ENCODE data around the gene CYP2C9. TPM values are rescaled to one million over a fixed set of nuclear protein-coding genes. Genes with fewer than 3 reads are reported as not detected.

Gene CYP2C9
- total RNA-seq, 1 experiment from 2014 or later = not detected

DNA sequence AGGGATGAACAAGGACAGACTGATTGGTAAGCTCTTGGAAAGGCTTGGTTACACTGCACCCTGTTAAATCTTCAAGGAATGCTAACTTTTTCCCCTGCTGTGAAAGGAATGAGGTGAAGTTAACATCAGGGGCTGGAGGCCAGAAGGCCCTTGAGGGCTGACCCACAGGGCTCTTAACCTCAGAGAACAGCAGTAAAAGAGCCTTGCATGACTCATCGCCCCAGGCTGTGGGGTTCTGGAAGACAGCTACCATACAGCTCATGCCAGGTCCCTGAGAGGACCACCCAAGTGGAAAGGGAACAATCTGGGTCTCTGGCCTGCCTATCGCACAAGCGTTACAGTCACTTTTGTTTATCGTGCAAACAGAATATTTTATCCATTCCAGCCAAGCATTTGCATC lies 54.4 kb downstream of the CYP2C9 start:
- H3K27me3 ChIP-seq (ENCODE audit: insufficient read depth, low read depth) = no peaks in the 10 kb centered on the region
- no peaks in the 10 kb centered on the region for H3K36me3 ChIP-seq (ENCODE audit: low read depth)
- peaks cover 12% of the 10 kb centered on the region for H3K9me3 ChIP-seq (ENCODE audit: insufficient read depth, low read depth)
- no peak overlapping the region for H3K27ac ChIP-seq
- H3K4me1 ChIP-seq (replicated peaks; ENCODE audit: insufficient read depth) = no peaks in the 10 kb centered on the region
- intact Hi-C loops (cut with micrococcal nuclease; ENCODE audit: unreplicated experiment) = no loop called here
- no TSS peak for BruUV-seq (replicated peaks)
- ChIA-PET CTCF (no interaction called here), POLR2A (ENCODE audit: unreplicated experiment) (no interaction called here)
- no peaks in the 10 kb centered on the region for H3F3A ChIP-seq (ENCODE audit: insufficient read depth, low read depth)
- H2AFZ ChIP-seq = no peak overlapping the region
- no peak overlapping the region for H3K4me2 ChIP-seq
- no peak for DNase-seq
- no peaks in the 10 kb centered on the region for H3K9me2 ChIP-seq (ENCODE audit: insufficient read depth)
- H3K79me2 ChIP-seq (ENCODE audit: low read depth) = no peaks in the 10 kb centered on the region
- no peak for TF ChIP-seq EZH2 (IDR thresholded peaks at IDR 0.05; ENCODE audit: low read depth)
- TF ChIP-seq, protein P1, sequence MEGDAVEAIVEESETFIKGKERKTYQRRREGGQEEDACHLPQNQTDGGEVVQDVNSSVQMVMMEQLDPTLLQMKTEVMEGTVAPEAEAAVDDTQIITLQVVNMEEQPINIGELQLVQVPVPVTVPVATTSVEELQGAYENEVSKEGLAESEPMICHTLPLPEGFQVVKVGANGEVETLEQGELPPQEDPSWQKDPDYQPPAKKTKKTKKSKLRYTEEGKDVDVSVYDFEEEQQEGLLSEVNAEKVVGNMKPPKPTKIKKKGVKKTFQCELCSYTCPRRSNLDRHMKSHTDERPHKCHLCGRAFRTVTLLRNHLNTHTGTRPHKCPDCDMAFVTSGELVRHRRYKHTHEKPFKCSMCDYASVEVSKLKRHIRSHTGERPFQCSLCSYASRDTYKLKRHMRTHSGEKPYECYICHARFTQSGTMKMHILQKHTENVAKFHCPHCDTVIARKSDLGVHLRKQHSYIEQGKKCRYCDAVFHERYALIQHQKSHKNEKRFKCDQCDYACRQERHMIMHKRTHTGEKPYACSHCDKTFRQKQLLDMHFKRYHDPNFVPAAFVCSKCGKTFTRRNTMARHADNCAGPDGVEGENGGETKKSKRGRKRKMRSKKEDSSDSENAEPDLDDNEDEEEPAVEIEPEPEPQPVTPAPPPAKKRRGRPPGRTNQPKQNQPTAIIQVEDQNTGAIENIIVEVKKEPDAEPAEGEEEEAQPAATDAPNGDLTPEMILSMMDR (conservative IDR thresholded peaks at IDR 0.05) = no peak
- no peak overlapping the region for H3K4me3 ChIP-seq
- no peaks in the 10 kb centered on the region for H4K20me1 ChIP-seq (ENCODE audit: insufficient read depth)

DNA sequence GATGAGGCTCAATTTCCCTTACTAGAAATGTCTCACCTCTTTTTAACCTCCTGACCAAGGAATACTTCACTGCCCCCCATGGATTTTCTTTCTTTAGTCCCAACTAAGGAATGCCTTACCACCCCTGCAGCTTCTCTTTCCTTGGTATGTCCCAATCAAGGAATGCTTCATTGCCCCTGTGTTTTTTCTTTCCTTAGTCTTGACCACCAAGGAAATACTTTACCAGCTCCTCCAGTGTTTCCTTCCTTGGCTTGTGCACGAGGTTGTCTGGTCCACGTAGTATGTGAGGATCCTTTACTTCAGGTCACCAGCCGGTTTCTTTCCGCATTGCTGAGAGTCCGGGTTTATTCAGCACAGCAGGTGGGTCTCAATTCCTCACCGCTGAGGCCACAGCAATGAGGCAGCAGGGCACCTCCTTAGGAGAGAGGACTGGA lies 59.3 kb downstream of the CYP2C9 start:
- no peaks in the 10 kb centered on the region for H3K4me1 ChIP-seq (replicated peaks; ENCODE audit: insufficient read depth)
- no peak overlapping the region for H3K4me2 ChIP-seq
- no TSS peak for BruUV-seq (replicated peaks)
- no peak overlapping the region for H2AFZ ChIP-seq
- TF ChIP-seq, protein P1 (conservative IDR thresholded peaks at IDR 0.05) = no peak
- no peak for TF ChIP-seq EZH2 (IDR thresholded peaks at IDR 0.05; ENCODE audit: low read depth)
- no peaks in the 10 kb centered on the region for H3K9me2 ChIP-seq (ENCODE audit: insufficient read depth)
- intact Hi-C loops (cut with micrococcal nuclease; ENCODE audit: unreplicated experiment) = no loop called here
- no peaks in the 10 kb centered on the region for H3K36me3 ChIP-seq (ENCODE audit: low read depth)
- POLR2A ChIA-PET (ENCODE audit: unreplicated experiment) = no interaction called here
- no peaks in the 10 kb centered on the region for H3K79me2 ChIP-seq (ENCODE audit: low read depth)
- no peaks in the 10 kb centered on the region for H3K9me3 ChIP-seq (ENCODE audit: insufficient read depth, low read depth)
- no peaks in the 10 kb centered on the region for H3K27me3 ChIP-seq (ENCODE audit: insufficient read depth, low read depth)
- DNase-seq = no peak
- H3K4me3 ChIP-seq = no peak overlapping the region
- CTCF ChIA-PET = no interaction called here
- H3K27ac ChIP-seq = no peak overlapping the region
- no peaks in the 10 kb centered on the region for H3F3A ChIP-seq (ENCODE audit: insufficient read depth, low read depth)
- no peaks in the 10 kb centered on the region for H4K20me1 ChIP-seq (ENCODE audit: insufficient read depth)

DNA sequence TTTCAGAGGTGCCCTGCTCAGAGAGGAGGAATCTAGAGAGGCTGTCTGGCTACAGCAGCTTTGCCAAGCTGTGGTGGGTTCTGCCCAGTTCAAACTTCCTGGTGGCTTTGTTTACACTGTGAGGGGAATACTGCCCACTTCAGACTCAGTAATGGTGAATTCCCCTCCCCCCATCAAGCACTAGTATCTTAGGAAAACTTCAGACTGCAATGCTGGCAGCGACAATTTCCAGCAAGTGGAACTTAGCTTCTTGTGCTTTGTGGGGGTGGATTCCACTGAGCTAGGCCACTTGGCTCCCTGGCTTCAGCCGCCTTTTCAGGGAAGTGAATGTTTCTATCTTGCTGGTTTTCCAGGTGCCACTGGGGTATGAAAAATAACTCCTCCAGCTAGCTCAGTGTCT lies 88.0 kb downstream of the CYP2C9 start:
- Histone ChIP-seq H3K9me2 (ENCODE audit: insufficient read depth) (no peaks in the 10 kb centered on the region), H3K36me3 (ENCODE audit: low read depth) (no peaks in the 10 kb centered on the region), H3K27ac (no peak overlapping the region), H4K20me1 (ENCODE audit: insufficient read depth) (no peaks in the 10 kb centered on the region), H3K27me3 (ENCODE audit: insufficient read depth, low read depth) (no peaks in the 10 kb centered on the region), H3K79me2 (ENCODE audit: low read depth) (no peaks in the 10 kb centered on the region), H3K4me1 (replicated peaks; ENCODE audit: insufficient read depth) (no peaks in the 10 kb centered on the region), H3K4me2 (no peak overlapping the region), H2AFZ (no peak overlapping the region), H3F3A (ENCODE audit: insufficient read depth, low read depth) (no peaks in the 10 kb centered on the region), H3K4me3 (no peak overlapping the region), H3K9me3 (ENCODE audit: insufficient read depth, low read depth) (no peaks in the 10 kb centered on the region)
- intact Hi-C loops (cut with micrococcal nuclease; ENCODE audit: unreplicated experiment) = no loop called here
- POLR2A ChIA-PET (ENCODE audit: unreplicated experiment) = no interaction called here
- no peak for TF ChIP-seq EZH2 (IDR thresholded peaks at IDR 0.05; ENCODE audit: low read depth)
- TF ChIP-seq, protein P1 (conservative IDR thresholded peaks at IDR 0.05) = no peak
- no peak for DNase-seq
- BruUV-seq (replicated peaks) = no TSS peak
- CTCF ChIA-PET = no interaction called here
